HepG2 (cell line): ENCODE results near the gene PTPRN. TPM values are rescaled to one million over a fixed set of nuclear protein-coding genes. Genes with fewer than 3 reads are reported as not detected.

Source experiments
- ARHGAP35 ChIP-seq: sonication (generic); formaldehyde crosslinking; IDR thresholded peaks from 2 replicates; pipeline ENCODE4 v1.9.0; 2022; ENCODE audit warnings: mild to moderate bottlenecking, inconsistent platforms, moderate library complexity, missing genetic modification reagents, borderline replicate concordance
- CREB1 ChIP-seq, 2 experiments: fragments of 450-650 bp in 1 of 2; IDR thresholded peaks; 2 replicates each; pipeline ENCODE4 v1.6.1; 2016 to 2017; ENCODE audit warnings: control low read depth in 1 of 2, mild to moderate bottlenecking in 1 of 2, missing compliant biosample characterization in 1 of 2, missing genetic modification characterization in 1 of 2
- RCOR2 ChIP-seq: IDR thresholded peaks from 2 replicates; pipeline ENCODE4 v1.6.1; 2016; ENCODE audit warnings: missing biosample characterization, missing genetic modification reagents
- TGIF2 ChIP-seq: IDR thresholded peaks from 2 replicates; pipeline ENCODE4 v1.6.1; 2016; ENCODE audit warnings: control low read depth, missing compliant biosample characterization
- THAP11 ChIP-seq: IDR thresholded peaks from 2 replicates; pipeline ENCODE4 v1.6.1; 2016; ENCODE audit warnings: missing biosample characterization, missing genetic modification reagents
- ZNF264 ChIP-seq: sonication (generic); formaldehyde crosslinking; IDR thresholded peaks from 2 replicates; pipeline ENCODE4 v1.4.0; 2020; ENCODE audit warnings: missing genetic modification reagents
- ZNF530 ChIP-seq: sonication (generic); formaldehyde crosslinking; IDR thresholded peaks from 2 replicates; pipeline ENCODE4 v1.5.0; 2020; ENCODE audit warnings: low read depth, mild to moderate bottlenecking, missing genetic modification reagents
- ZNF563 ChIP-seq: sonication (generic); formaldehyde crosslinking; IDR thresholded peaks from 2 replicates; pipeline ENCODE4 v1.8.0; 2022; ENCODE audit warnings: mild to moderate bottlenecking, moderate library complexity, missing genetic modification reagents
- polyA plus RNA-seq, 8 experiments: library from polyadenylated mRNA; depleted of rRNA in 3 of 8; stranded (reverse) in 7 of 8; unstranded in 1 of 8; fragments of >200 nt; fragmentation: Illumina TruSeq in 4 of 8; extraction: Trizol in 4 of 8; gene quantifications; 2 replicates each; pipeline versions ENCODE4 v1.2.1 to v1.2.3, GENCODE V29; 2011 to 2016; ENCODE audit warnings: low read depth in 4 of 8, missing spikeins in 1 of 8, mixed read lengths in 1 of 8; ENCODE audit not compliant: insufficient read depth in 1 of 8
- total RNA-seq, 5 experiments: library from RNA; depleted of rRNA; stranded (reverse); fragments of >200 nt; fragmentation: Illumina TruSeq; extraction: Trizol; gene quantifications; 2 replicates each; pipeline ENCODE4 v1.2.3, GENCODE V29; 2016; ENCODE audit warnings: low read depth in 1 of 5
- TF ChIP-seq, protein P1 (sequence below): sonication (generic); formaldehyde crosslinking; IDR thresholded peaks from 2 replicates; pipeline ENCODE4 v1.4.0; 2020; ENCODE audit warnings: missing genetic modification reagents
- TF ChIP-seq, protein P2 (sequence below): sonication (generic); formaldehyde crosslinking; IDR thresholded peaks from 2 replicates; pipeline ENCODE4 v1.4.0; 2020; ENCODE audit warnings: missing genetic modification reagents
- TF ChIP-seq, protein P3 (sequence below): sonication (generic); formaldehyde crosslinking; IDR thresholded peaks from 2 replicates; pipeline ENCODE4 v1.8.0; 2022; ENCODE audit warnings: mild to moderate bottlenecking, missing genetic modification reagents, borderline replicate concordance
- TF ChIP-seq, protein P4 (sequence below): sonication (generic); formaldehyde crosslinking; conservative IDR thresholded peaks from 2 replicates; pipeline ENCODE4 v1.8.0; 2022; ENCODE audit warnings: low read depth, missing genetic modification reagents
- TF ChIP-seq, protein P5 (sequence below): sonication (generic); formaldehyde crosslinking; IDR thresholded peaks from 2 replicates; pipeline ENCODE4 v1.5.0; 2020; ENCODE audit warnings: missing genetic modification reagents
- TF ChIP-seq, protein P6 (sequence below): sonication (generic); formaldehyde crosslinking; IDR thresholded peaks from 2 replicates; pipeline ENCODE4 v1.8.0; 2022; ENCODE audit warnings: mild to moderate bottlenecking, missing genetic modification reagents
- TF ChIP-seq, protein P7 (sequence below), 2 experiments: sonication (generic) in 1 of 2; formaldehyde crosslinking in 1 of 2; IDR thresholded peaks; 2 replicates each; pipeline versions ENCODE4 v1.4.0 to v1.6.1; 2018 to 2020; ENCODE audit warnings: missing genetic modification reagents in 2 of 2, borderline replicate concordance in 1 of 2, low read depth in 1 of 2, mild to moderate bottlenecking in 1 of 2, missing biosample characterization in 1 of 2

The PTPRN gene
- total and polyA plus RNA-seq, 2 of the 13 experiments (the other 11 are each of a cell fraction or from before 2014, with no cell fraction given), result 0.26 TPM; not detected in 1

DNA sequence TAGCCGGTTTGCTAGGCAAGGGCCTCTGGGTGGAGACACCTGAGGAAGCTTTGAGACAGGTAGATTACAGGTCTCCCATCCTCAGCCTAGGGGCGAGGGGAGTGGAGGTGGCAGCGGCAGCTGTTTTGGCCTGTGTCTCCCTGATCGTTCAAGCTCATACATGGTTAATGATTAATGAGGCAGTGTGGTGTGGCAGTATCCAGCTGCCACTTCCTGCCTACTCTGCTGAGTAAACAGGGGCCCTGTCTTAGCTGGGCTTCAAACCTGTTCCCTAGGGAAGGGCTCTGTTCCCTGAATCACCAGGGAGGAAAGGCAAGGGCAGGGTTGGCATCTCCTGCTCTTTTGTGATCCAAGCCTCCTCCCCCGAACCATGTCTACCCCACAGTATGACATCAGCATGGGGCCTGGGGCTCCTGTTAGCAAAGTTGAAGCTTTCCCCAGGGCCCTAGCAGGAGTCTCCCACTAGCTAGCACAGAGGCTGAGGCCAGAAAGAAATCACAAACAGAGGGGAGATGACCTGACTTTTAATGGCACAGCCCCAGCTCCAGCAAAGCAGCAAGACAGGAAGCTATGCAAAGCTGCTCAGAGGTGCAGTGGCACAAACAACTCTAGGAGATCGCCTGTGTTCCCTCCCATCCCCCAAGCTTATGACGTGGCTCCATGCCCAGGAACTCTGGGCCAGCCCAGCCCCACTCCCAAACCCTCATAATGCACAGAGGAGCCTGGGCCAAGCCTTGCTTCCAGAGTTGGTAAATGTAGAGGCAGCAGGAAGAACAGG, 59.8 kb downstream of the PTPRN start (continued):
- TF ChIP-seq, protein P1, sequence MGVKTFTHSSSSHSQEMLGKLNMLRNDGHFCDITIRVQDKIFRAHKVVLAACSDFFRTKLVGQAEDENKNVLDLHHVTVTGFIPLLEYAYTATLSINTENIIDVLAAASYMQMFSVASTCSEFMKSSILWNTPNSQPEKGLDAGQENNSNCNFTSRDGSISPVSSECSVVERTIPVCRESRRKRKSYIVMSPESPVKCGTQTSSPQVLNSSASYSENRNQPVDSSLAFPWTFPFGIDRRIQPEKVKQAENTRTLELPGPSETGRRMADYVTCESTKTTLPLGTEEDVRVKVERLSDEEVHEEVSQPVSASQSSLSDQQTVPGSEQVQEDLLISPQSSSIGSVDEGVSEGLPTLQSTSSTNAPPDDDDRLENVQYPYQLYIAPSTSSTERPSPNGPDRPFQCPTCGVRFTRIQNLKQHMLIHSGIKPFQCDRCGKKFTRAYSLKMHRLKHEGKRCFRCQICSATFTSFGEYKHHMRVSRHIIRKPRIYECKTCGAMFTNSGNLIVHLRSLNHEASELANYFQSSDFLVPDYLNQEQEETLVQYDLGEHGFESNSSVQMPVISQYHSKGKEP (CRISPR knock-in tag), result no peak
- TF ChIP-seq TGIF2 (CRISPR knock-in tag), result peak; percentile 61; the same call in 1 of the 2 replicates
- TF ChIP-seq, protein P2, sequence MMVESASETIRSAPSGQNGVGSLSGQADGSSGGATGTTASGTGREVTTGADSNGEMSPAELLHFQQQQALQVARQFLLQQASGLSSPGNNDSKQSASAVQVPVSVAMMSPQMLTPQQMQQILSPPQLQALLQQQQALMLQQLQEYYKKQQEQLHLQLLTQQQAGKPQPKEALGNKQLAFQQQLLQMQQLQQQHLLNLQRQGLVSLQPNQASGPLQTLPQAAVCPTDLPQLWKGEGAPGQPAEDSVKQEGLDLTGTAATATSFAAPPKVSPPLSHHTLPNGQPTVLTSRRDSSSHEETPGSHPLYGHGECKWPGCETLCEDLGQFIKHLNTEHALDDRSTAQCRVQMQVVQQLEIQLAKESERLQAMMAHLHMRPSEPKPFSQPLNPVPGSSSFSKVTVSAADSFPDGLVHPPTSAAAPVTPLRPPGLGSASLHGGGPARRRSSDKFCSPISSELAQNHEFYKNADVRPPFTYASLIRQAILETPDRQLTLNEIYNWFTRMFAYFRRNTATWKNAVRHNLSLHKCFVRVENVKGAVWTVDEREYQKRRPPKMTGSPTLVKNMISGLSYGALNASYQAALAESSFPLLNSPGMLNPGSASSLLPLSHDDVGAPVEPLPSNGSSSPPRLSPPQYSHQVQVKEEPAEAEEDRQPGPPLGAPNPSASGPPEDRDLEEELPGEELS, result peak; percentile 86
- peak; percentile 65; the same call in 1 of the 2 replicates for TF ChIP-seq THAP11
- TF ChIP-seq, protein P3, sequence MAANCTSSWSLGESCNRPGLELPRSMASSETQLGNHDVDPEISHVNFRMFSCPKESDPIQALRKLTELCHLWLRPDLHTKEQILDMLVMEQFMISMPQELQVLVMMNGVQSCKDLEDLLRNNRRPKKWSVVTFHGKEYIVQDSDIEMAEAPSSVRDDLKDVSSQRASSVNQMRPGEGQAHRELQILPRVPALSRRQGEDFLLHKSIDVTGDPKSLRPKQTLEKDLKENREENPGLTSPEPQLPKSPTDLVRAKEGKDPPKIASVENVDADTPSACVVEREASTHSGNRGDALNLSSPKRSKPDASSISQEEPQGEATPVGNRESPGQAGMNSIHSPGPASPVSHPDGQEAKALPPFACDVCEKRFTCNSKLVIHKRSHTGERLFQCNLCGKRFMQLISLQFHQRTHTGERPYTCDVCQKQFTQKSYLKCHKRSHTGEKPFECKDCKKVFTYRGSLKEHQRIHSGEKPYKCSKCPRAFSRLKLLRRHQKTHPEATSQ (CRISPR knock-in tag), result 0 out of 2 replicates have a peak, but pooled peaks have one; percentile 34
- TF ChIP-seq CREB1 (IDR thresholded peaks at IDR 0.05), result peak; percentile 81
- TF ChIP-seq CREB1 (CRISPR knock-in tag; IDR thresholded peaks at IDR 0.05), result peak; percentile 93
- TF ChIP-seq, protein P4, sequence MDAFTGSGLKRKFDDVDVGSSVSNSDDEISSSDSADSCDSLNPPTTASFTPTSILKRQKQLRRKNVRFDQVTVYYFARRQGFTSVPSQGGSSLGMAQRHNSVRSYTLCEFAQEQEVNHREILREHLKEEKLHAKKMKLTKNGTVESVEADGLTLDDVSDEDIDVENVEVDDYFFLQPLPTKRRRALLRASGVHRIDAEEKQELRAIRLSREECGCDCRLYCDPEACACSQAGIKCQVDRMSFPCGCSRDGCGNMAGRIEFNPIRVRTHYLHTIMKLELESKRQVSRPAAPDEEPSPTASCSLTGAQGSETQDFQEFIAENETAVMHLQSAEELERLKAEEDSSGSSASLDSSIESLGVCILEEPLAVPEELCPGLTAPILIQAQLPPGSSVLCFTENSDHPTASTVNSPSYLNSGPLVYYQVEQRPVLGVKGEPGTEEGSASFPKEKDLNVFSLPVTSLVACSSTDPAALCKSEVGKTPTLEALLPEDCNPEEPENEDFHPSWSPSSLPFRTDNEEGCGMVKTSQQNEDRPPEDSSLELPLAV (CRISPR knock-in tag), result no peak
- 0 out of 2 replicates have a peak, but pooled peaks have one; percentile 22 for TF ChIP-seq ZNF264
- TF ChIP-seq, protein P5, sequence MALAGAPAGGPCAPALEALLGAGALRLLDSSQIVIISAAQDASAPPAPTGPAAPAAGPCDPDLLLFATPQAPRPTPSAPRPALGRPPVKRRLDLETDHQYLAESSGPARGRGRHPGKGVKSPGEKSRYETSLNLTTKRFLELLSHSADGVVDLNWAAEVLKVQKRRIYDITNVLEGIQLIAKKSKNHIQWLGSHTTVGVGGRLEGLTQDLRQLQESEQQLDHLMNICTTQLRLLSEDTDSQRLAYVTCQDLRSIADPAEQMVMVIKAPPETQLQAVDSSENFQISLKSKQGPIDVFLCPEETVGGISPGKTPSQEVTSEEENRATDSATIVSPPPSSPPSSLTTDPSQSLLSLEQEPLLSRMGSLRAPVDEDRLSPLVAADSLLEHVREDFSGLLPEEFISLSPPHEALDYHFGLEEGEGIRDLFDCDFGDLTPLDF, result no peak
- TF ChIP-seq, protein P6, sequence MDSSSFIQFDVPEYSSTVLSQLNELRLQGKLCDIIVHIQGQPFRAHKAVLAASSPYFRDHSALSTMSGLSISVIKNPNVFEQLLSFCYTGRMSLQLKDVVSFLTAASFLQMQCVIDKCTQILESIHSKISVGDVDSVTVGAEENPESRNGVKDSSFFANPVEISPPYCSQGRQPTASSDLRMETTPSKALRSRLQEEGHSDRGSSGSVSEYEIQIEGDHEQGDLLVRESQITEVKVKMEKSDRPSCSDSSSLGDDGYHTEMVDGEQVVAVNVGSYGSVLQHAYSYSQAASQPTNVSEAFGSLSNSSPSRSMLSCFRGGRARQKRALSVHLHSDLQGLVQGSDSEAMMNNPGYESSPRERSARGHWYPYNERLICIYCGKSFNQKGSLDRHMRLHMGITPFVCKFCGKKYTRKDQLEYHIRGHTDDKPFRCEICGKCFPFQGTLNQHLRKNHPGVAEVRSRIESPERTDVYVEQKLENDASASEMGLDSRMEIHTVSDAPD, result peak; percentile 82
- no peak for TF ChIP-seq ARHGAP35 (CRISPR knock-in tag)
- TF ChIP-seq ZNF563 (CRISPR knock-in tag), result no peak; the same call in 1 of the 2 replicates
- no peak for TF ChIP-seq ZNF530 (CRISPR knock-in tag)
- TF ChIP-seq RCOR2 (CRISPR knock-in tag), result no peak
- TF ChIP-seq, protein P7, sequence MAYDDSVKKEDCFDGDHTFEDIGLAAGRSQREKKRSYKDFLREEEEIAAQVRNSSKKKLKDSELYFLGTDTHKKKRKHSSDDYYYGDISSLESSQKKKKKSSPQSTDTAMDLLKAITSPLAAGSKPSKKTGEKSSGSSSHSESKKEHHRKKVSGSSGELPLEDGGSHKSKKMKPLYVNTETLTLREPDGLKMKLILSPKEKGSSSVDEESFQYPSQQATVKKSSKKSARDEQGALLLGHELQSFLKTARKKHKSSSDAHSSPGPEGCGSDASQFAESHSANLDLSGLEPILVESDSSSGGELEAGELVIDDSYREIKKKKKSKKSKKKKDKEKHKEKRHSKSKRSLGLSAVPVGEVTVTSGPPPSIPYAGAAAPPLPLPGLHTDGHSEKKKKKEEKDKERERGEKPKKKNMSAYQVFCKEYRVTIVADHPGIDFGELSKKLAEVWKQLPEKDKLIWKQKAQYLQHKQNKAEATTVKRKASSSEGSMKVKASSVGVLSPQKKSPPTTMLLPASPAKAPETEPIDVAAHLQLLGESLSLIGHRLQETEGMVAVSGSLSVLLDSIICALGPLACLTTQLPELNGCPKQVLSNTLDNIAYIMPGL (CRISPR knock-in tag; IDR thresholded peaks at IDR 0.05; ENCODE audit: borderline replicate concordance in 1 of 2, low read depth in 1 of 2), result peak in 1 of 2 experiments; percentile 70; a peak in 3 of 4 replicates
